GM10248 (cell line): ENCODE data around the gene SHISA3.

Source experiments
- CTCF ChIA-PET: fragments of 300-600 bp; sonication (Branson Sonifier 250); formaldehyde crosslinking; extraction: SDS; loops from one replicate; lab custom pipeline; 2021; ENCODE audit warnings: antibody characterized with exemption; lab: Yijun Ruan, JAX
- POLR2A ChIA-PET: fragments of 350-650 bp; sonication (Branson Sonifier 250); formaldehyde crosslinking; extraction: SDS; loops from one replicate; lab custom pipeline; 2020; ENCODE audit warnings: antibody characterized with exemption; lab: Yijun Ruan, JAX
- DNase-seq: peaks from one replicate; pipeline ENCODE4 v3.0.0; 2012; ENCODE audit errors: extremely low spot score
- CTCF ChIP-seq: IDR thresholded peaks from 2 replicates; pipeline ENCODE4 v1.5.1; 2012; ENCODE audit warnings: mild to moderate bottlenecking, low read depth; ENCODE audit errors: extremely low read depth, missing control alignments, control extremely low read depth

The SHISA3 gene

GRCh38 chr4:42397635-42398170, 415 bp downstream of the SHISA3 start:
- POLR2A ChIA-PET = no interaction called here
- TF ChIP-seq CTCF = no peak
- CTCF ChIA-PET = interaction anchor here (1.2 to 1.5 kb wide), 4 partner anchors 11 to 114 kb away, joined by 3 to 4 read pairs (median 4); no protein-coding TSS in a partner anchor
- peak; percentile 31 for DNase-seq

- peak; percentile 38 for DNase-seq
- no peak for TF ChIP-seq CTCF
- ChIA-PET CTCF (interaction anchor here (1.5 to 3.8 kb wide), 2 partner anchors 8 to 27 kb away, joined by 4 to 11 read pairs; no protein-coding TSS in a partner anchor), POLR2A (no interaction called here)
Measured at GRCh38 chr4:42398171-42398870, 1.0 kb downstream of the SHISA3 start.

GRCh38 chr4:42398871-42399331, 1.6 kb downstream of the SHISA3 start:
- no peak for DNase-seq
- TF ChIP-seq CTCF = no peak
- ChIA-PET CTCF (interaction anchor here (1.5 to 3.8 kb wide), 2 partner anchors 8 to 27 kb away, joined by 4 to 11 read pairs; no protein-coding TSS in a partner anchor), POLR2A (no interaction called here)

- POLR2A ChIA-PET = no interaction called here
- TF ChIP-seq CTCF = no peak
- DNase-seq = no peak
- CTCF ChIA-PET = interaction anchor here (1.5 to 3.8 kb wide), 3 partner anchors 9 to 117 kb away, joined by 4 to 11 read pairs (median 5); no protein-coding TSS in a partner anchor
Measured at GRCh38 chr4:42399393-42399792, 2.1 kb downstream of the SHISA3 start.

DNA sequence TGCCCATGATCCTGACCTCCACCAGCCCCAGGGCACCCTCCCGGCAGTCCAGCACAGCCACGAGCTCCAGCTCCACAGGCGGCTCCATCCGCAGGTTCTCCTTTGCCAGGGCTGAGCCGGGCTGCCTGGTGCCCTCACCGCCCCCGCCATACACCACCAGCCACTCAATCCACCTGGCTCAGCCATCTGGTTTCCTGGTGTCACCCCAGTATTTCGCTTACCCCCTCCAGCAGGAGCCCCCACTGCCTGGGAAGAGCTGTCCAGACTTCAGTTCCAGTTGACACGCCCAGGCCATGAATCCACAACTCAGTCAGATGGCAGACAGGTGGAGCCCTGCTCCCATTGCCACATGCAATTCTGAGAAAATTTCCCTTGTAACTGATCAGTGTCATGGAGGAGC, 3.9 kb downstream of the SHISA3 start:
- no peak for DNase-seq
- POLR2A ChIA-PET = no interaction called here
- TF ChIP-seq CTCF = peak; percentile 23
- CTCF ChIA-PET = interaction anchor here (1.0 to 3.8 kb wide), 6 partner anchors 11 to 121 kb away, joined by 3 to 11 read pairs (median 5); no protein-coding TSS in a partner anchor

DNA sequence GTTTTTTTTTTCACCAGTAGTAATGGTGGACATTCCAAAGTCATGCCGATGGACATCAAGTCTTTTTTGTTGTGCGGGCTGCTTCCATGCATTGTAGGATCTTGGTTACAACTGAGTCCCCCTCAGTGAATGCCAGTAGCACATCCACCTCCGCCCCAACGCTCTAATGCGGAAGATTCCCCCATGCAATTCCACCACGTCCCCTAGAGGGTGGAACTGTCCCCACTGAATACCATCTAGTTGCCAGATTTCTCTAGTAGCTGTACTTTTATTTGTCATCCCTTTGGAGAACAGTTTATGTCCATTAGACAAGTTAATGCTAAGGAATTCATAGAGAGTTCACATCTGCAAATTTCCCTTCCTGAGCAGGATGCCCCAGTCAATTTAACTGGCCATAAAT, 6.7 kb downstream of the SHISA3 start:
- CTCF ChIA-PET = interaction anchor here (0.7 kb wide), 1 partner anchor 18 kb away, joined by 3 read pairs; no protein-coding TSS in a partner anchor
- POLR2A ChIA-PET = no interaction called here
- TF ChIP-seq CTCF = no peak
- DNase-seq = no peak
